HG02852 (cell line): ENCODE data around the gene PELI3.

ENCODE experiments used
- ATAC-seq: cut with Tn5 transposase; IDR thresholded peaks from one replicate; pipeline ENCODE4 v1.9.1; 2021; ENCODE audit warnings: mild to moderate bottlenecking, moderate library complexity; ENCODE audit not compliant: unreplicated experiment

PELI3 gene

DNA sequence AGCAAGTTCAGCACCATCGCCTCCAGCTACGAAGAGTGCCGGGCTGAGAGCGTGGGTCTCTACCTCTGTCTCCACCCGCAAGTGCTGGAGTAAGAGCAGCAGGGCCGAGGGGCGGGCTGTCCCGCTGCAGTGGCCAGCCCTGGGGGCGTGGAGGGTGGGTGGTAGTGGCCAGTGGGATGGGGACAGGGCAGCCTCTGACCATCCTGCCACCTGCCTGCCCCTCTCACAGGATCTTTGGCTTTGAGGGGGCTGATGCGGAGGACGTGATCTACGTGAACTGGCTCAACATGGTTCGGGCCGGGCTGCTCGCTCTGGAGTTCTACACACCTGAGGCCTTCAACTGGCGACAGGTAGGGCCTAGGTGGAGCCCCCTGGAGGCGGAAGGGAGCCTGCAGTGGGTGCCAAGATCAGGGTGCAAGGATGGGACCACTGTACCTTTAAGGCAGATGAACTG, 28.7 kb downstream of the PELI3 start:
- ATAC-seq = no peak

DNA sequence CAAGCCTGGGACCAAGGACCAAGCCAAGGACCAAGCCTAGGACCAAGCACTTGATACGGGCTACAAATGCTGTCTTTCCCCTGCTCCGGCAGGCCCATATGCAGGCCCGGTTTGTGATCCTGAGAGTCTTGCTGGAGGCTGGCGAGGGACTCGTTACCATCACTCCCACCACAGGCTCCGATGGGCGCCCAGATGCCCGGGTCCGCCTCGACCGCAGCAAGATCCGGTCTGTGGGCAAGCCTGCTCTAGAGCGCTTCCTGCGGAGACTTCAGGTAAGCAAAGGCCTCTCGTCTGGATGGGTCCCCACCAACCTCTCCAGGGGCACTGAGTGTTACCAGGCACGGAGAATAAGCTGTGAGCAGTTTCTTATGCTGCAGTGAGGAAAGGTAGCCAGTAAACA, 30.5 kb downstream of the PELI3 start:
- ATAC-seq = no peak

DNA sequence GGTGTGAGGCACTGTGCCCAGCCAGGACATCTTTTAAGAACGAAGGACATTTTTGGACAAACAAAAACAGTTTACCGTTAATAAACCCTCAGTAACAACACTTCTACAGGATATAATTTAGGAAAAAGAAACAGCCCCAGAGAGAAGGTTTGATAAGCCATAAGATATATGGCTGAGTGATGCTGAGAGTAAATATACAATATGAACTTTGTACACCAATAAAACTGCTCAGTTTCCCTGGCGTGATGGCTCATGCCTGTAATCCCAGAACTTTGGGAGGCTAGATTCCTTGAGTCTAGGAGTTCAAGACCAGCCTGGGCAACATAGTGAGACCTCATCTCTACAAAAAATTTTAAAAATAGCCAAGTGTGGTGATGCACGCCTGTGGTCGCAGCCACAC, 31.8 kb downstream of the PELI3 start:
- ATAC-seq = no peak

DNA sequence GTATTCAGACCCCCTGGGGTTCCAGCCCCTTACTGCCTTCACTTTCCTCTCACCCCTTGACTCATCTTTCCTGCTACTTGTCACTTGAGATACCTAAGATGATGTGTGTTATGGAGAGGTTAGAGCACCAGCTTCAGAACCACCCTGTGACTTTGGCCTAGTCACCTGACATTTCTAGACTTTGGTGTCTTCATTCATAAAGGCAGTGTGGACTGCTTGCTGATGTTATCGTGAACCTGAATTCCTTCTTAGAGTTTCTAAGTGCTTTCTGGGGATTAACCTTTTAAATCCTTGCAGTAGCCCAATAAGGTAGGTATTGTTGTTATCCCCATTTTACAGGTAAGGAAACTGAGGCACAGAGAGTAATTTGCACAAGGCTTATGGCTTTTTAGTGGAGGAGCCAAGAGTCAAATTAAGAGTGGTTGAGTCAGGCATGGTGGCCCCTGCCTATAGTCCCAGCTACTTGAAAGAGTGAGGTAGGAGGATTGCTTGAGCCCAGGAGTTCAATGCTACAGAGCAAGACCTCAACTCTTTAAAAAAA, 38.6 kb downstream of the PELI3 start:
- no peak for ATAC-seq

DNA sequence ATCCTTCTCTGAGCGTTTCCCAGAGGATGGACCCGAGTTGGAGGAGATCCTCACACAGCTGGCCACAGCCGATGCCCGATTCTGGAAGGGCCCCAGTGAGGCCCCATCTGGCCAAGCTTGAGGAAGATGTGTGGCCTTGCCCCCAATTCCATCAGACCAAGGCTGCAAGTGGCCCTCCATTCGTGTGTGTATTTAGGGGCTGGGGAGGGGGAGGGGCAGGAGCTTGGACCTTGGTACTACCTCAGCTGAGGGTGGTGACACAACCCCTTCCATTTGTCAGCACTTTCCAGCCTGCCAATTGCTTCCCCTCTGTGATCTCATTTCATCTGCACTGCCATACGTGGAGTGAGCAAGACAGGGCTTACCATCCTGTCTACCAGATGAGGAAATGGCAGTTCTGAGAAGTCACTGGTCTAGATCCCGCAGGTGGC, 42.4 kb downstream of the PELI3 start:
- ATAC-seq = no peak

DNA sequence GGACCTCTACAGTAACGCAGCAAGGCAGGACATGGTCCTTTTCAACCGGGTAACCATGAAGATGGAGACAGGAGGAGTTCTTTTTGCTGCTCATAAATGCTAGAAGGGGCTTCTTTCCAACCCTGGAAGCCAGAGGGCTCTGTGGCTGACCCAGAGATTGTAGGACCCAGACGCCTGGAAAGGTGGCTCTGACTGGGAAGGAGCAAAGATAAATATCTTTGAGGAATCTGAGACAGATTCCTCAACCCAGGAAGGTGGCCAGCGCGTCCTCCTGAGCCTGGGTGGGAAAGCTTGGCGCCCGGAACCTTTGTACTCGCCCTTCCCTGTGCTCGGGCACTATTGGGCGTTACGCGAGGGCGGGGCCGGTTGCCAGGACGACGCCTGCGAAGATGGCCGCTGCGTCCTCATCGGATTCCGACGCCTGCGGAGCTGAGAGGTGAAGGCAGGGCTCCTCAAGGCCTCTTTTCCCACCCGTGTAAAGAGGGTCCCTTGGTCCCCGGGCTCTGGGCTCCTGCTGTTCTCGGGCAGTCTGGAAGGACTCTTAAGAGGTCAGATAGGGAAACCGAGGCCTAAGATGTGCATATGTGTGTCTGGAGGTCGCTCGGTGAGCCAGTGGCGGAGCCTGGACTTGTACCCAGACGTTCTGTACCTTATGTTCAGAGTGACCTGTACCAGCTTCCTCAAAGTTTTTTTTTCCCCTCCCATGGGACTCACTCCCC, 43.7 kb downstream of the PELI3 start, which contains the start of gene BBS1:
TSS of gene BBS1 (plus strand) at position 365 of the 719 bp plus-strand sequence. CDS start at position 390, 25 bp downstream.
- peak; percentile 78 for ATAC-seq

DNA sequence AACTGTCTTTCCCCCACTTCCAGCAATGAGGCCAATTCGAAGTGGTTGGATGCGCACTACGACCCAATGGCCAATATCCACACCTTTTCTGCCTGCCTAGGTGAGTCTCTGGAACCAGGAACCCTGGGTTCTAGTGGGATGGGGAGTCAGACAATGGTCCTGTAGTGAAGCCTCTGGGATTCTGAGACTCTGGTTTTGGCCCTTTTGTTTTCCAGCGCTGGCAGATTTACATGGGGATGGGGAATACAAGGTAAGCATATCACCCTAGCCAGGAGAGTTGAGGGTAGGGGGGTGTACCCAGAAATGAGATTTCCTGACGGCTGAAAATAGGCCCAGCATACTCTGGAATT, 44.3 kb downstream of the PELI3 start:
- no peak for ATAC-seq

DNA sequence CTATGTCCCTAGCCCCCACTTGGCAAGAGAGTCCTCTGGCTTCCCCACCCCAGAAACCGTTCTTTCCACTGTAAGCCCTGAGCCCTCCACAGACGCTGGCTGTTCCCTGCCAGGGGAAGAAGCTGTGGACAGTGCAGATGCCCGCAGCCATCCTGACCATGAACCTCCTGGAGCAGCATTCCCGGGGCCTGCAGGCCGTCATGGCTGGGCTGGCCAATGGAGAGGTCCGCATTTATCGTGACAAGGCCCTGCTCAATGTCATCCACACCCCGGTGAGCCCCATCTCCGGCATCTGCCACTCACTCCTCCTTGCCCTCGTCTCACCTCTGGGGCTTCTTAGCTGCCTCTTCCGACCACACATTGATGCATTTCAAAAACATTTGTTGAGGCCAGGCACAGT, 56.9 kb downstream of the PELI3 start:
- no peak for ATAC-seq

DNA sequence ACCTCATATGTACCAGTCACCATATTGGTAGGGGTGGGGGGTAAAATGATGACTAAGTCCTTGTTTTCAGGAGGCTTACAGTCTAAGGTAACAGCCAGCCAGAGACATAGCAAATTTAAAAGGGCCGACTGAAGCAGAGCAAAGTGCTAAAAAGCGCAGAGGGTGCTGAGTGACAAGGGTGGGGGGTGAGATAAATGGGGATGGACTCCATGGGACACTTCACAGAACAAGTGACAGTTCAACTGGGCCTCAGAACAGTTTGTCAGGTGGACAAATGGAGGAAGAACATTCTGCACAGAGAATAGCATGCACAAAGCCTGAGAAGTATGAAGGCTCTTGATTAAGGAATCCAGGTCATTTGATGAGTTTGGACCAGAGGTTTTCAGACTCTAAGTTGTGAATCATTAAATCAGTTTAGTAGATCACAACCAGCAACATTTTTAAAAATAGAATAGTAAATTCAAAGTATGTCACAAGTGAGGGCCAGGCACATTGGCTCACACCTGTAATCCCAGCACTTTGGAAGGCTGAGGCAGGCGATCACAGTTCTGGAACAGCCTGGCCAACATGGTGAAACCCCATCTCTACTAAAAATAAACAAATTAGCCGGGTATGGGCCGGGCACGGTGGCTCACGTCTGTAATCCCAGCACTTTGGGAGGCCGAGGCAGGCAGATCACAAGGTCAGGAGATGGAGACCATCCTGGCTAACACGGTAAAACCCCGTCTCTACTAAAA, 57.8 kb downstream of the PELI3 start:
- no peak for ATAC-seq
